HCT116 (cell line): ENCODE results near the gene OASL. TPM values are rescaled to one million over a fixed set of nuclear protein-coding genes. Genes with fewer than 3 reads are reported as not detected.

Source experiments
- ATAC-seq: fragments of 200-7000 bp; cut with Tn5 transposase; 2 replicates; pipeline ENCODE4 v1.9.1; 2020; ENCODE audit warnings: mild to moderate bottlenecking, moderate library complexity
- BruUV-seq: library from RNA; stranded (reverse); fragments of 400-500 nt; replicated peaks from 2 replicates; lab custom pipeline; 2021; lab: Mats Ljungman, UMichigan
- CTCF ChIA-PET: fragments of 300-600 bp; sonication (Branson Sonifier 250); formaldehyde crosslinking; loops from one replicate; lab custom pipeline; 2021; ENCODE audit warnings: antibody characterized with exemption; lab: Charles Lee
- POLR2A ChIA-PET: fragments of 300-600, 350-600 bp; sonication (Branson Sonifier 250); formaldehyde crosslinking; loops from one replicate; lab custom pipeline; 2021; ENCODE audit warnings: antibody characterized with exemption; lab: Charles Lee
- RAD21 ChIA-PET, 2 experiments: fragments of 300-600 bp; sonication (Branson Sonifier 250); formaldehyde crosslinking; loops; one replicate each; lab custom pipeline; 2023; ENCODE audit warnings: low total read pairs in 2 of 2; ENCODE audit not compliant: uncharacterized antibody in 2 of 2, unreplicated experiment in 2 of 2, low non-redundant PET in 1 of 2; lab: Charles Lee
- DNase-seq: peaks from one replicate; pipeline ENCODE4 v3.0.0-alpha.2; 2010; ENCODE audit warnings: low read depth, low spot score
- H2AFZ ChIP-seq: fragments of 200-600 bp; shearing (Covaris generic), sonication (generic); 2 replicates; pipeline ENCODE4 v1.6.1; 2017; ENCODE audit warnings: low read depth, mixed run types, mixed read lengths, antibody characterized with exemption, low read length; ENCODE audit not compliant: poor library complexity, severe bottlenecking
- H3K27ac ChIP-seq: 2 replicates; pipeline ENCODE4 v1.5.1; 2012; ENCODE audit warnings: low read depth, low read length
- H3K27me3 ChIP-seq: fragments of 200-600 bp; sonication (generic); 2 replicates; pipeline ENCODE4 v1.6.1; 2016; ENCODE audit warnings: mixed run types, low read length, mixed read lengths; ENCODE audit not compliant: insufficient read depth
- H3K36me3 ChIP-seq, 2 experiments: fragments of 200-500 bp in 1 of 2; fragments of 200-600 bp in 1 of 2; sonication (Bioruptor generic) in 1 of 2; sonication (generic) in 1 of 2; 2 replicates each; pipeline versions ENCODE4 v1.5.1 to v1.6.1; 2014 to 2016; ENCODE audit warnings: low read length in 2 of 2, inconsistent platforms in 1 of 2, mixed read lengths in 1 of 2, mixed run types in 1 of 2; ENCODE audit not compliant: insufficient read depth in 2 of 2, control insufficient read depth in 1 of 2
- H3K4me1 ChIP-seq, 2 experiments: fragments of 200-600 bp in 1 of 2; sonication (generic) in 1 of 2; 2 replicates each; pipeline versions ENCODE4 v1.5.1 to v1.6.1; 2012 to 2017; ENCODE audit warnings: low read length in 2 of 2, inconsistent platforms in 1 of 2, mild to moderate bottlenecking in 1 of 2, mixed read lengths in 1 of 2, mixed run types in 1 of 2, moderate library complexity in 1 of 2; ENCODE audit not compliant: insufficient read depth in 2 of 2, control insufficient read depth in 1 of 2
- H3K4me2 ChIP-seq: fragments of 200-600 bp; sonication (generic); 2 replicates; pipeline ENCODE4 v1.6.1; 2017; ENCODE audit warnings: mixed run types, low read length, mixed read lengths
- H3K4me3 ChIP-seq, 2 experiments: fragments of 200-600 bp in 1 of 2; sonication (generic) in 1 of 2; replicated peaks in 1 of 2; 2 replicates each; pipeline ENCODE4 v1.5.1; 2011 to 2016; ENCODE audit warnings: low read length in 2 of 2, control low read depth in 1 of 2, low read depth in 1 of 2, mild to moderate bottlenecking in 1 of 2, mixed read lengths in 1 of 2, mixed run types in 1 of 2
- H3K79me2 ChIP-seq: fragments of 200-600 bp; sonication (generic); 2 replicates; pipeline ENCODE4 v1.6.1; 2017; ENCODE audit warnings: mild to moderate bottlenecking, mixed run types, low read length, moderate library complexity, mixed read lengths; ENCODE audit not compliant: insufficient read depth
- H3K9ac ChIP-seq: fragments of 200-600 bp; sonication (generic); 2 replicates; pipeline ENCODE4 v1.6.1; 2016; ENCODE audit warnings: low read length, mixed read lengths
- H3K9me2 ChIP-seq: fragments of 200-600 bp; sonication (generic), shearing (Covaris generic); 2 replicates; pipeline ENCODE4 v1.6.1; 2017; ENCODE audit warnings: mixed run types, mild to moderate bottlenecking, moderate library complexity; ENCODE audit not compliant: insufficient read depth
- H3K9me3 ChIP-seq, 2 experiments: fragments of 200-500 bp in 1 of 2; fragments of 200-600 bp in 1 of 2; sonication (Bioruptor generic) in 1 of 2; sonication (generic) in 1 of 2; 2 replicates each; pipeline ENCODE4 v1.6.1; 2014 to 2017; ENCODE audit warnings: low read length in 2 of 2, mixed read lengths in 2 of 2, inconsistent platforms in 1 of 2, low read depth in 1 of 2, mild to moderate bottlenecking in 1 of 2, mixed run types in 1 of 2, moderate library complexity in 1 of 2; ENCODE audit not compliant: control insufficient read depth in 1 of 2, insufficient read depth in 1 of 2
- H4K20me1 ChIP-seq: fragments of 200-600 bp; sonication (generic), shearing (Covaris generic); 2 replicates; pipeline ENCODE4 v1.6.1; 2017; ENCODE audit warnings: mixed run types, mild to moderate bottlenecking, moderate library complexity; ENCODE audit not compliant: insufficient read depth
- CTCF ChIP-seq, 3 experiments: fragments of 200-600 bp in 1 of 3; sonication (generic) in 1 of 3; IDR thresholded peaks in 2 of 3; conservative IDR thresholded peaks in 1 of 3; 2 replicates each; pipeline ENCODE4 v1.5.1; 2012 to 2017; ENCODE audit warnings: low read depth in 2 of 3, low read length in 2 of 3, antibody characterized with exemption in 1 of 3, borderline replicate concordance in 1 of 3, control low read depth in 1 of 3, mild to moderate bottlenecking in 1 of 3, mixed read lengths in 1 of 3, mixed run types in 1 of 3, moderate library complexity in 1 of 3; ENCODE audit not compliant: insufficient read depth in 1 of 3
- EZH2 ChIP-seq: fragments of 200-600 bp; sonication (generic); IDR thresholded peaks from 2 replicates; pipeline ENCODE4 v1.6.1; 2017; ENCODE audit warnings: antibody characterized with exemption, mixed run types
- EZH2phosphoT487 ChIP-seq: fragments of 200-600 bp; IDR thresholded peaks from 2 replicates; pipeline ENCODE4 v1.6.1; 2018; ENCODE audit warnings: antibody characterized with exemption, borderline replicate concordance
- JUND ChIP-seq: IDR thresholded peaks from 2 replicates; pipeline ENCODE4 v1.6.1; 2012
- MAX ChIP-seq: IDR thresholded peaks from 2 replicates; pipeline ENCODE4 v1.6.1; 2012
- POLR2A ChIP-seq: IDR thresholded peaks from 2 replicates; pipeline ENCODE4 v1.7.0; 2011; ENCODE audit warnings: borderline replicate concordance; ENCODE audit not compliant: insufficient read depth, insufficient read length; ENCODE audit errors: extremely low read depth
- RAD21 ChIP-seq: IDR thresholded peaks from 2 replicates; pipeline ENCODE4 v1.6.1; 2012; ENCODE audit warnings: low read depth, mild to moderate bottlenecking
- SIN3A ChIP-seq: IDR thresholded peaks from 2 replicates; pipeline ENCODE4 v1.6.1; 2012; ENCODE audit warnings: low read depth
- TCF7L2 ChIP-seq: IDR thresholded peaks from 2 replicates; pipeline ENCODE4 v1.7.0; 2011; ENCODE audit warnings: borderline replicate concordance, inconsistent platforms; ENCODE audit not compliant: insufficient read depth, insufficient read length; ENCODE audit errors: extremely low read depth
- ZBTB33 ChIP-seq: IDR thresholded peaks from 2 replicates; pipeline ENCODE4 v1.6.1; 2011; ENCODE audit warnings: mild to moderate bottlenecking, low read length, moderate library complexity; ENCODE audit not compliant: insufficient replicate concordance; ENCODE audit errors: extremely low read depth
- ZFX ChIP-seq: fragments of 450-650 bp; IDR thresholded peaks from 2 replicates; pipeline ENCODE4 v1.6.1; 2017
- intact Hi-C: fragments of 100-400 bp; cut with micrococcal nuclease; formaldehyde crosslinking; loops from 2 replicates; pipeline ENCODE4 v1.10.0; 2022
- total RNA-seq: library from RNA; stranded (reverse); gene quantifications from one replicate; pipeline ENCODE4 v1.2.1, GENCODE V29; 2021; ENCODE audit not compliant: unreplicated experiment

OASL gene
- total RNA-seq, 1 experiment from 2014 or later = 4.1 TPM

- TF ChIP-seq JUND (no peak), SIN3A (no peak), EZH2phosphoT487 (no peak), CTCF (IDR thresholded peaks at IDR 0.05 in 2 of 3, conservative IDR thresholded peaks at IDR 0.05 in 1 of 3; ENCODE audit: borderline replicate concordance in 1 of 3, insufficient read depth in 1 of 3, low read depth in 2 of 3, low read length in 2 of 3) (peak; percentile 63 to 76 (median 74); a peak in 5 of 6 replicates), RAD21 (peak; percentile 67), ZBTB33 (no peak), TCF7L2 (peak; percentile 78), MAX (no peak), ZFX (no peak), EZH2 (no peak), POLR2A (no peak)
- peak; percentile 46 for DNase-seq
- BruUV-seq = no TSS peak
- Histone ChIP-seq H3K9ac (no peak overlapping the region), H3K9me2 (no peaks in the 10 kb centered on the region), H3K27me3 (no peaks in the 10 kb centered on the region), H3K79me2 (no peaks in the 10 kb centered on the region), H4K20me1 (no peaks in the 10 kb centered on the region), H3K4me2 (no peak overlapping the region), H3K9me3 (no peaks in the 10 kb centered on the region), H3K27ac (no peak overlapping the region), H3K4me3 (no peak overlapping the region), H3K36me3 (peaks cover 23% of the 10 kb centered on the region in 2 experiments; a peak in 3 of 4 replicates), H3K4me1 (no peaks in the 10 kb centered on the region), H2AFZ (no peak overlapping the region)
- ChIA-PET POLR2A (no interaction called here), CTCF (interaction anchor here (0.5 to 1.6 kb wide), 12 partner anchors 8 to 424 kb away, joined by 3 to 8 read pairs (median 3); partner anchors contain the start of gene POP5), RAD21 (no interaction called here)
- intact Hi-C loops = loop anchor here (2.0 to 10.0 kb wide), 5 partner anchors 92 to 678 kb away; partner anchors contain the start of genes CABP1 and PLA2G1B
- peak; percentile 71 for ATAC-seq
Measured at GRCh38 chr12:121005346-121005815, 33.7 kb downstream of the OASL start.
